Heart left ventricle (tissue), 13 donors: ENCODE results near the gene SPNS2.

ENCODE experiments used
- POLR2A ChIP-seq, 2 donors: fragments of 450-650 bp; IDR thresholded peaks; one replicate each; pipeline ENCODE4 v1.6.1; 2017; ENCODE audit warnings: antibody characterized with exemption in 2 of 2, mild to moderate bottlenecking in 2 of 2, moderate library complexity in 2 of 2
- TF ChIP-seq, protein P1 (sequence below), 12 donors: fragments of 200-600 bp; sonication (generic) in 4 of 12; IDR thresholded peaks; one replicate each; pipeline versions ENCODE4 v1.5.0 to v1.8.0; 2018 to 2022; ENCODE audit warnings: antibody characterized with exemption in 12 of 12, mild to moderate bottlenecking in 5 of 12
- donor health status: ischemic (EF 13 %, LVEDD 7.1; RV severe dilation, severe dysfunction).
- donor health status: DM: no; HTN: yes; CAD: no.
- donor health status: DM: no; HTN: no; CAD: no.
- donor health status: ischemic (EF 25% LVEDD 6.9; RV normal size, moderate dysfunction).
- donor health status: ischemic (EF 25% LVEDD 5.7; RV mildly dilated, moderate dysfunction).
- donor health status: ischemic (EF 35%, LVEDD 5.7; RV mildly dilated, moderate dysfunction).
- donor health status: nonischemic (EF 11% LVEDD 7.7; RV severe dilation, severe dysfunction).
- donor health status: DM: yes; HTN: yes; CAD: no.
- donor health status: PGD.
- donor health status: ischemic (EF 29% LVEDD 5.4; RV normal size, mild dysfunction).
- donor health status: nonischemic (EF 23%, LVEDD 6.1; RV moderate dilation, normal function).

DNA sequence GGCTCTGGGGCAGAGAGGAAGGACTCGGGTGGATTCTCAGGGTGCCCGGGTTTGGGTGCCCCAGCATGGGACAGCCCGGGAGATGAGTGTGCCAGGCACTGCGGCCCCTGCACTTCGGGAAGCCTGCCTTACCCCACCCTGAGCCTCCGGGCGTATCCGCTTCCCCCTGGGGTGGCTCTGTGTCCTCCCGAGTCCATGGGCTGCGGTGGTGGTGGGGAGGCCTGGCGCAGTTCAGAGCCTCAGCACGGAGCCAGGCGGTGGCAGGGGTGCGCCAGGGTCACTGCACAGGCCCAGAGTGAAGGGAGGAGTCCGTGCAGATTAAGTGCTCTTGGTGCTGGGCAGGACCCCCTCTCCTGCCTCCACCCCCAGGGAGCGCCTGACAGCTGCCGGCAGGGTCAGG, 35.8 kb downstream of the SPNS2 start:
- TF ChIP-seq, protein P1, sequence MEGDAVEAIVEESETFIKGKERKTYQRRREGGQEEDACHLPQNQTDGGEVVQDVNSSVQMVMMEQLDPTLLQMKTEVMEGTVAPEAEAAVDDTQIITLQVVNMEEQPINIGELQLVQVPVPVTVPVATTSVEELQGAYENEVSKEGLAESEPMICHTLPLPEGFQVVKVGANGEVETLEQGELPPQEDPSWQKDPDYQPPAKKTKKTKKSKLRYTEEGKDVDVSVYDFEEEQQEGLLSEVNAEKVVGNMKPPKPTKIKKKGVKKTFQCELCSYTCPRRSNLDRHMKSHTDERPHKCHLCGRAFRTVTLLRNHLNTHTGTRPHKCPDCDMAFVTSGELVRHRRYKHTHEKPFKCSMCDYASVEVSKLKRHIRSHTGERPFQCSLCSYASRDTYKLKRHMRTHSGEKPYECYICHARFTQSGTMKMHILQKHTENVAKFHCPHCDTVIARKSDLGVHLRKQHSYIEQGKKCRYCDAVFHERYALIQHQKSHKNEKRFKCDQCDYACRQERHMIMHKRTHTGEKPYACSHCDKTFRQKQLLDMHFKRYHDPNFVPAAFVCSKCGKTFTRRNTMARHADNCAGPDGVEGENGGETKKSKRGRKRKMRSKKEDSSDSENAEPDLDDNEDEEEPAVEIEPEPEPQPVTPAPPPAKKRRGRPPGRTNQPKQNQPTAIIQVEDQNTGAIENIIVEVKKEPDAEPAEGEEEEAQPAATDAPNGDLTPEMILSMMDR (IDR thresholded peaks at IDR 0.05) = no peak
- no peak for TF ChIP-seq POLR2A (IDR thresholded peaks at IDR 0.05)
